Stimulated activated CD4-positive, alpha-beta T cell treated with anti-CD3 and anti-CD28 coated beads, Interleukin-1b, Interleukin-23, amount 100 ng/mL, for 24 hours (primary cell): ENCODE results near the gene FPR3.
"Not testable (repeated sequence)": the region's sequence is repeated elsewhere in the genome, so short reads cannot be mapped to it uniquely, and the experiment has no call there.

Experiments
- DNase-seq, 4 experiments: peaks; one replicate each; pipeline ENCODE4 v3.0.0-alpha.2; 2020; ENCODE audit warnings: low read depth in 4 of 4, low spot score in 1 of 4

FPR3 gene

DNA sequence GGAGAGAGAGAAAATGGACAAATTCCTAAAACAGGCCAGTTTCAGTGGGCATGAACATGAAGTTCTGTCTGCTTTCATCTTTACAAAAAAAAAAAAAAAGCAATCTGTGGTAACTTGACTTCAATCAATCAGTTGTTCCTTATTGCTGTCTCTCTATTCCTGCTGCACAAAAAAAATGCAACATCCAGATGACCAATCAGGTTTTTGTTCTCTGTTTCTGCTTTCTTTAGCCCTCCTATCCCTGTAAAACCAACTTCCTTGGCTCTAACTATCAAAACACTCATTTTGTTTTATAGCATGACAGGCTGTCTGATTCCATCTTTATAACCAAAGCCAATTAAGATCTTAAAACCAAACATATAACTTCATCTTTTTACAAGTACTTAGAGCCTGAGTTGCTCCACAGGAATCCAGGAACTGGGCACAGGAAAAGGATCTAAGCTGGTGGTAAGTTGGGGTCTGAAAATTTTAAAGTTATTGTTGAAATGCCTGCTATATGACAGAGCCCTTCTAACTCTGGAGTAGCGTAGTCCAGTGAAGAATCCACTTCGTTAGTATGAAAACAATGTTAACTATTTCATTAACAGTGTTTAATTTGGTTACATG is at the start of gene FPR3:
FPR3 (plus strand) TSS at position 273 of the 606 bp plus-strand sequence. CDS start 28,592 bp downstream, outside the sequence.
- DNase-seq, result no peak

DNA sequence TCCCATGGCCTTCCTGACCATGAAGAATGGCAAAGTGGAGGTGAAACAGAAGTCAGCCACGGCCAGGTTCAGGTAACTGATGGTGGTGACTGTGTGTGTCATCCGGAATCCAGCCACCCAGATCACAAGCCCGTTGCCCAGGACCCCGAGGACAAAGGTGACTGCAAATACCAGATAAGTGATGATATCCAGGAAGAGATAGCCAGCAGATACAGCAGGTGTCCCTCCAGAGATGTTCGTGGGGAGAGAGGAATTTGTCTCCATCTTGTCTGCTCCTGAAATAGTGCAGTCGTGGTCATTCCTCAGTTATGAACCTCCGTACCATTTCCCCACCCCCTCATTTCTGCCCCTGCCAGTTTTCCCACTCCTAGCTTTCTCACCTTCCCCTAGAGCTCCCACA is 48.2 kb upstream of the FPR3 start:
- DNase-seq, result no peak

DNA sequence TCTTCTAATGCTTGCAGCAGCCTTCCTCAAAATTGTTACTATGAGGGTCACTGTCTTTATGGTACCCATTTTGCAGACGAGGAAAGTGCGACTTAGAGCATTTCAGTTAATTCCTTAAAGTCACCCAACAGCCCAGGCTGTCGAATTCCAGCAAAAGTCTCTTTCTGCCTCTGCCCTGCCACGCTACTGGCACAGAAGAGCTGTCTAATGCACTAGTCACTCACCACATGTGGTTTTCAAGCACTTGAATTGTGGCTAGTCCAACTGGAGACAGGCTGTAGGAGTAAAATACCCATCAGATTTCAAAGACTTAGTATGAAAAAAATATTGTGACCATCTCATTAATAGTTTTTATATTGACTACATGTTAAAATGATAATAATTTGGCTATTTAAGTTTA is 45.0 kb upstream of the FPR3 start:
- no peak for DNase-seq

GRCh38 chr19:51750400-51751094 is 44.4 kb upstream of the FPR3 start:
- no peak for DNase-seq

DNA sequence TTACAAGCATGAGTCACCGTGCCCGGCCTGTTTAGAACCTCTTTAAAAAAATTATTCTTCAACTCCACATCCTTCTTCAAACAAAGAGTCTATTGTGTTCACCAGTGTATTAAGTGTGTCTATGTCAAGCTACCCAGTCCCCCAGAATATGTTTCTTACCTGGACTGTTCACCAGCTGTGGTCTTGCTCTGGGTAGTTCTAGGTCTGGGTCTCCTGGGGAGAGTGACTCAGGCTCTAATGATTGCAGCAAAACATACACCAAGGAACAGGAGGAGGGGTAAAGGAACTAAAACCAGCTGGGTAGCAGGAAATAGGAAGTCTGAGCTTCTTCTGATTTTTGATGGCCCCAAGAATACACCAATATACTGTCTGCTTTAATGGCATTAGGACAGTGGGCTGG is 43.3 kb upstream of the FPR3 start, which contains the start of gene FPR1:
FPR1 (minus strand) TSS at position 224 of the 400 bp plus-strand sequence. CDS start 4,884 bp downstream, outside the sequence.
- DNase-seq, result no peak

DNA sequence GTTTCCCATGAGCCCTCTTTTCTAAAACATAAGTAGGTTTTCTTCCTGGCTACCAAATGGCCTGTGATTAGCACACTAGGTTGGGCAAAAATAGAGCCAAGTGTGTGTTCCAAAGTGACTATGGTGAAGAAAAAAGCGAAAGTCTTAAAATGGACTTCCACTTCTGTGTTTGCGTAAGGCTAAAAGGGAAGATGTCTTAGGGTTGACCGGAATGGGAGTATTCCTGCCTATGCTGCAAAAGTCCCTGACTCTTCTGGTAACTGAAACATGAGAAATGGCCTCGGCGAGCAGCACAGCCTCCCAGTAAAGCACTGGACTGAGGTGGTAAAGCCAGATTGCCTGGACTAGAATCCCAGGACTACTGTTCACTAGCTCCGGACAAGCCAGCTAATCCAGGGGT is 40.8 kb upstream of the FPR3 start:
- no peak for DNase-seq

DNA sequence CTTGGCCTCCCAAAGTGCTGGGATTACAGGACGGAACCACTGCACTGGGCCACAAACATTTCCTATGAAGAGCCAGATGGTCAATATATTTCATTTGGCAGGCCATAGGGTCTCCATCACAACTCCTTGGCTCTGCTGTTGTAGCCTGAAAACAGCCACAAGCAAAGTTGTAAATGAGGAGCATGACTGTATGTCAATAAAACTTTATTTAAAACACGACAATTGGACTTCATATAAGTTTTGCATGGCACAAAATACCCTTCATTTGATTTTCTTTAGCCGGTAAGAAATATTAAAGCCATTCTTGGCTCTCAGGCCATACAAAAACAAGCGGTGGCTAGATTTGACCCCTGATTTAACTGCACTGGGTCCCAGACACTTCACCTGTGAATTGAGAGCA is 40.2 kb upstream of the FPR3 start:
- DNase-seq, result no peak

GRCh38 chr19:51755571-51755970 is 39.4 kb upstream of the FPR3 start:
- no peak for DNase-seq

- no peak for DNase-seq
Observed at GRCh38 chr19:51760697-51761356, 34.1 kb upstream of the FPR3 start, which contains the start of gene FPR2. Gene FPR2, plus strand, starts transcription at chr19:51761180. Its CDS starts 7,479 bp downstream, at chr19:51768659.

GRCh38 chr19:51761696-51762095 is 33.3 kb upstream of the FPR3 start:
- no peak for DNase-seq

DNA sequence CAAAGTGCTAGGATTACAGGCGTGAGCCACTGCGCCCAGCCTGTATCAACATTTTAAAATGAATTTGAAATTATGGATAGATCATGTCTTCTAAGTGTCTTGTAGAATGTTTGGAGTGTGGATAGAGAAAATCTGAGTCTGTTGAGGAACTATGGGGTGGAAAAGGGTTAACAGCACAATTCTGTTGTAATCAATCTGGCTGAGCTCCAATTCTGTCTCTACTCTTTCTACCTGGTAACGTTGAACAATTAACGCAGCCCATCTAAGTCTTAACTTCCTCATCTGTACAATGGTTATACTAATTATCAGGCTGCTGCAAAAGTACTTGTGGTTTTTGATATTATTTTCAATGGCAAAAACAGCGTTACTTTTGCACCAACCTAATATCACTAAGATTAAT is 29.9 kb upstream of the FPR3 start:
- DNase-seq, result no peak

- DNase-seq, result no peak
Observed at GRCh38 chr19:51766461-51766860, 28.5 kb upstream of the FPR3 start.

- DNase-seq, result no peak
Observed at GRCh38 chr19:51771376-51772130, 23.4 kb upstream of the FPR3 start.

DNA sequence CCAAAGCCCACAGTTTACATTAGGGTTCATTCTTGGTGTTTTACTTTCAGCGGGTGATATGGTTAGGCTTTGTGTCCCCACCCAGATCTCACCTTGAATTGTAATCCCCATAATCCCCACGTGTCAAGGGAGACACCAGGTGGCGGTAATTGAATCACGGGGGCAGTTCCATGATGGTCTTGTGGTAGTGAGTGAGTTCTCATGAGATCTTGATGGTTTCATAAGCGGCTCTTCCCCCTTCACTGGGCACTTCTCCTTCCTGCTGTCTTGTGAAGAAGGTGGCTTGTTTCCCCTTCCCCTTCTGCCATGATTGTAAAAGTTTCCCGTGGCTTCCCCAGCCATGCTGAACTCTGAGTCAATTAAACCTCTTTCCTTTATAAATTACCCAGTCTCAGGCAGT is 22.0 kb upstream of the FPR3 start:
- DNase-seq, result no peak

DNA sequence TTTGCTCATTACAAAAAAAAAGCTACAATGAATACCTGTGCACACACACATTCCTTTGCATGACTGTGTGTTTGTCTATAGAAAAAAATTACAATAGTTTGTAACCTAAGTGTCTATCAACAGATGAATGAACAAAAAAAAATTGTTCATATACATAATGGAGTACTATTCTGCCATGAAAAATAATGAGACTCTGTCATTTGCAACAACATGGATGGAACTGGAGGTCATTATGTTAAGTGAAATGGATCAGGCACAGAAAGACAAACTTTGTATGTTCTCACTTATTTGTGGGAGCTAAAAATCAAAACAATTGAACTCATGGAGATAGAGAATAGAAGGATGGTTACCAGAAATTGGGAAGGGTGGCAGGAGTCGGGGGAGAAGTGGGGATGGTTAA is 18.4 kb upstream of the FPR3 start:
- not testable (repeated sequence) for DNase-seq

DNA sequence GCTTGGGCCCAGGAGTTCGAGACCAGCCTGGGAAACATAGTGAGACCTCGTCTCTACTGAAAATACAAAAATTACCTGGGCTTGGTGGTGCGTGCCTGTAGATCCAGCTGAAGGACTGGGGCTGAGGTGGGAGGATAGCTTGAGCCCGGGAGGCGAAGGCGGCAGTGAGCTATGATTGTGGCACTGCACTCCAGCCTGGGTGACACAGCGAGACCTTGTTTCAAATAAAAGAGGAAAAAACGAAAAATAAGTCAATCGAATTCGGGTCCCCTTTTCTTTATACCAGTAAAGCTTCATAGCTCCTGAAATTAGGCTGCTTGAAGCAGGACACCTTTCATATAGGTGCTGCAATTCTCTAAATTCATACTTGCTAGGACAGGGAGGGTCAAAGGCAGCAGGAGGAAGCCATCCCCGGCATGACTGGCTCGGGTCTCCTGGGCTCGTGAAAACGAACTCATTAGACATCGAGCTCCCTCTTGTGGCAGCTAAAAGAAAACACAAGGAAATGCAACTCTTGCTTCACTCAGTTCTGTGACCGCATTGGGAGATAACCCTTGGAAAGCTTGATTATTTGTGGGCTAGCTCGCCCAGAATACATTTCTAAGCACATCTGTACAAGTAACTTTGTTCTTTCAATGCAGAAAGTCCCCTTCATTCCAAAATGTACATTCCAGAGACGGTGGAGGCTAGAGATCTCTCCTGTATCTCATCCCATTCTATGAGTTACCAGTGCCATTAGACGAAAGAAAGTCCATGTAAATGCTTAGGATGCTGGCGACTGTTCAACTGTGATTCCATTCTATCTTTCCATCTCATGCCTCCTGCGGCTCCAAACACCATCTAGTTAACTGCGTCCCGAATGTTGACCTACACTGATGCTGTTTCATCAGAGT is 17.1 kb upstream of the FPR3 start:
- DNase-seq, result peak; percentile 2 to 18 (median 12)

GRCh38 chr19:51779181-51779580 is 15.8 kb upstream of the FPR3 start:
- no peak for DNase-seq

DNA sequence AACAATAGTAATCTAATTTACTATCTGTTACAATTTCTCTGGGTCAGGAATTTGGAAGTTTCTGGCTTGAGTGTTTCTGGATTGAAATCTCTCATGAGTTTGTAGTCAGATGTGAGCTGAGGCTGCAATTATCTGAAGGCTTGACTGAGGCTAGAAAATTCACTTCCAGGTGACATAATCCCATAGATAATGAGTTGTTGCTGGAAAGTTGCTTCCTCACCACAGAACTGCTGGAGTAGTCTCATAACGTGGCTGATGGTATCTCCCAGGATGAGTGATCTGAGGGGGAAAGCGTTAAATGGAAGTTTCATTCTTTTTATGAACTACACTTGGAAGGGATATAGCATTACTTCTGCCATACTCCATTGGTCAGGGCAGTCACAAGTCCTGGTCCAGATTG is 15.3 kb upstream of the FPR3 start:
- no peak for DNase-seq

- no peak for DNase-seq
Observed at GRCh38 chr19:51780270-51780669, 14.7 kb upstream of the FPR3 start.

DNA sequence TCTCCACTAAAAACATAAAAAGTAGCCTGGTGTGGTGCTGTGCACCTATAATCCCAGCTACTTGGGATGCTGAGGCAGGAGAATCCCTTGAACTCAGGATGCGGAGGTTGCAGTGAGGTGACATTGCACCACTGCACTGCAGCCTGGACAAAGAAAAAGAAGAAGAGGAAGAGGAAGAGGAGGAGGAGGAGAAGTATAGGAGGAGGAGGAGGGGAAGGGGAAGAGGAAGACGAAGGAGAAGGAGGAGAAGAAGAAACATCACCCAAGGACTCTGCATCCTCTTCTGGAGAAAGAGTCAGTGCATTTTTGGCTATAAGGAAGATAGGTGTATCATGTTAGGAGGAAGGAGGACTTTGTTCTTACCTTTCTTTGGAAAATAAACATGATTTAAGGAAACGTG is 13.0 kb upstream of the FPR3 start:
- DNase-seq, result no peak

GRCh38 chr19:51783372-51783771 is 11.6 kb upstream of the FPR3 start:
- no peak for DNase-seq
